IMR-90 (cell line): ENCODE measurements around the gene SPNS1. TPM values are rescaled to one million over a fixed set of nuclear protein-coding genes. Genes with fewer than 3 reads are reported as not detected.

Experiments used
- ATAC-seq: fragments of 200-7000 bp; cut with Tn5 transposase; 2 replicates; pipeline ENCODE4 v1.9.1; 2020; ENCODE audit warnings: low read depth, mild to moderate bottlenecking, moderate library complexity
- BruUV-seq: library from RNA; stranded (reverse); fragments of 400-500 nt; replicated peaks from 2 replicates; lab custom pipeline; 2021; lab: Mats Ljungman, UMichigan
- CTCF ChIA-PET: fragments of 300-600 bp; formaldehyde crosslinking; extraction: SDS; loops from one replicate; lab custom pipeline; 2021; ENCODE audit warnings: antibody characterized with exemption; lab: Yijun Ruan, JAX
- POLR2A ChIA-PET: fragments of 300-600 bp; sonication (Branson Sonifier 250); formaldehyde crosslinking; loops from one replicate; lab custom pipeline; 2022; ENCODE audit warnings: antibody characterized with exemption; ENCODE audit not compliant: unreplicated experiment; lab: Charles Lee
- DNase-seq: peaks from one replicate; pipeline ENCODE4 v3.0.0; 2013
- H2AFZ ChIP-seq: replicated peaks from 2 replicates; pipeline ENCODE3; 2013; ENCODE audit warnings: low read length, mild to moderate bottlenecking; ENCODE audit not compliant: poor library complexity
- H2AK5ac ChIP-seq: 2 replicates; pipeline ENCODE4 v1.6.1; 2013; ENCODE audit warnings: low read depth, low read length, inconsistent platforms
- H2AK9ac ChIP-seq: replicated peaks from 2 replicates; pipeline ENCODE3; 2013; ENCODE audit warnings: mild to moderate bottlenecking, low read depth, low read length, moderate library complexity; ENCODE audit not compliant: poor library complexity
- H2BK120ac ChIP-seq: 2 replicates; pipeline ENCODE4 v1.6.1; 2013; ENCODE audit warnings: low read depth, low read length, inconsistent platforms
- H2BK15ac ChIP-seq: 3 replicates; pipeline ENCODE4 v1.6.1; 2013; ENCODE audit warnings: low read depth, low read length, inconsistent platforms
- H2BK20ac ChIP-seq: 2 replicates; pipeline ENCODE4 v1.6.1; 2013; ENCODE audit warnings: low read depth, mild to moderate bottlenecking, inconsistent platforms, low read length, moderate library complexity
- H2BK5ac ChIP-seq: 2 replicates; pipeline ENCODE4 v1.6.1; 2013; ENCODE audit warnings: mild to moderate bottlenecking, low read depth, low read length, inconsistent platforms; ENCODE audit not compliant: poor library complexity, severe bottlenecking
- H3K14ac ChIP-seq: replicated peaks from 2 replicates; pipeline ENCODE4 v1.6.1; 2013; ENCODE audit warnings: low read depth, low read length, inconsistent platforms
- H3K18ac ChIP-seq: 2 replicates; pipeline ENCODE4 v1.6.1; 2013; ENCODE audit warnings: low read depth, low read length, control low read depth
- H3K23ac ChIP-seq: 2 replicates; pipeline ENCODE4 v1.6.1; 2013; ENCODE audit warnings: low read depth, low read length, inconsistent platforms
- H3K27ac ChIP-seq: 2 replicates; pipeline ENCODE4 v1.5.1; 2013; ENCODE audit warnings: mild to moderate bottlenecking, control low read depth, low read length; ENCODE audit not compliant: insufficient read depth
- H3K27me3 ChIP-seq: 2 replicates; pipeline ENCODE4 v1.6.1; 2013; ENCODE audit warnings: low read length; ENCODE audit not compliant: control insufficient read depth, insufficient read depth
- H3K36me3 ChIP-seq: 2 replicates; pipeline ENCODE4 v1.6.1; 2013; ENCODE audit warnings: low read length, mixed read lengths; ENCODE audit not compliant: control insufficient read depth, insufficient read depth
- H3K4ac ChIP-seq: 2 replicates; pipeline ENCODE4 v1.6.1; 2013; ENCODE audit warnings: low read depth, low read length, inconsistent platforms
- H3K4me1 ChIP-seq: 2 replicates; pipeline ENCODE4 v1.6.1; 2013; ENCODE audit warnings: low read length, mixed read lengths; ENCODE audit not compliant: control insufficient read depth, insufficient read depth
- H3K4me2 ChIP-seq: 2 replicates; pipeline ENCODE4 v1.6.1; 2013; ENCODE audit warnings: low read depth, mild to moderate bottlenecking, control low read depth, low read length, moderate library complexity
- H3K4me3 ChIP-seq: 2 replicates; pipeline ENCODE4 v1.5.1; 2013; ENCODE audit warnings: low read depth, mild to moderate bottlenecking, control low read depth, low read length, moderate library complexity; ENCODE audit not compliant: insufficient read depth
- H3K56ac ChIP-seq: 2 replicates; pipeline ENCODE4 v1.6.1; 2013; ENCODE audit warnings: low read length, inconsistent platforms; ENCODE audit not compliant: insufficient read depth; ENCODE audit errors: extremely low read depth
- H3K79me1 ChIP-seq, 2 experiments: 2 replicates each; pipeline ENCODE4 v1.6.1; 2013; ENCODE audit warnings: low read length in 2 of 2, inconsistent platforms in 1 of 2, low read depth in 1 of 2
- H3K9ac ChIP-seq: 2 replicates; pipeline ENCODE4 v1.6.1; 2013; ENCODE audit warnings: low read depth, low read length, control low read depth
- H3K9me1 ChIP-seq: 2 replicates; pipeline ENCODE4 v1.6.1; 2013; ENCODE audit warnings: low read length, inconsistent platforms; ENCODE audit not compliant: insufficient read depth
- H3K9me3 ChIP-seq: 2 replicates; pipeline ENCODE4 v1.6.1; 2013; ENCODE audit warnings: low read length; ENCODE audit not compliant: control insufficient read depth, insufficient read depth
- H4K20me1 ChIP-seq: 2 replicates; pipeline ENCODE4 v1.6.1; 2013; ENCODE audit warnings: low read length, inconsistent platforms; ENCODE audit not compliant: insufficient read depth
- H4K5ac ChIP-seq: 2 replicates; pipeline ENCODE4 v1.6.1; 2013; ENCODE audit warnings: mild to moderate bottlenecking, low read depth, low read length, control low read depth
- H4K8ac ChIP-seq, 2 experiments: 2 replicates each; pipeline ENCODE4 v1.6.1; 2013; ENCODE audit warnings: low read depth in 2 of 2, low read length in 2 of 2, control low read depth in 1 of 2, inconsistent platforms in 1 of 2
- H4K91ac ChIP-seq: 2 replicates; pipeline ENCODE4 v1.6.1; 2013; ENCODE audit warnings: low read depth, low read length, inconsistent platforms; ENCODE audit not compliant: insufficient read depth
- BHLHE40 ChIP-seq: fragments of 150-350 bp; IDR thresholded peaks from 2 replicates; pipeline ENCODE4 v1.6.1; 2016; ENCODE audit warnings: mild to moderate bottlenecking, low read depth, low read length
- CEBPB ChIP-seq: IDR thresholded peaks from 2 replicates; pipeline ENCODE4 v1.6.1; 2012; ENCODE audit warnings: low read depth, low read length, improper control_type of control experiment
- WGBS, 2 experiments: methylation state at CpG; one replicate each; pipeline versions ENCODE4 v1.1.5 to v1.1.7; 2013; ENCODE audit warnings: missing lambda C conversion rate in 2 of 2; ENCODE audit not compliant: insufficient read length in 1 of 2; ENCODE audit errors: extremely low coverage in 2 of 2; 5-methylcytosine and 5-hydroxymethylcytosine counted together
- dilution Hi-C: fragments of 300-500 bp; cut with HindIII; formaldehyde crosslinking; loops from one replicate; pipeline ENCODE4 v1.14.3; 2018; ENCODE audit warnings: low sequenced_read_pairs; ENCODE audit not compliant: unreplicated experiment
- in situ Hi-C: fragments of 300-500 bp; cut with MboI; formaldehyde crosslinking; loops from 3 replicates; pipeline ENCODE4 v1.14.3; 2019; ENCODE audit warnings: low sequenced_read_pairs, inconsistent platforms, mixed read lengths
- intact Hi-C: fragments of 100-400 bp; cut with micrococcal nuclease; formaldehyde crosslinking; loops from 2 replicates; pipeline ENCODE4 v1.10.0; 2022
- polyA plus RNA-seq, 3 experiments: library from polyadenylated mRNA; depleted of rRNA; stranded (reverse); fragments of >200 nt; gene quantifications; 2 replicates each; pipeline ENCODE4 v1.2.3, GENCODE V29; 2012; ENCODE audit warnings: low replicate concordance in 1 of 3
- total RNA-seq: library from RNA; depleted of rRNA; stranded (reverse); fragments of >200 nt; gene quantifications from 2 replicates; pipeline ENCODE4 v1.2.3, GENCODE V29; 2012

Gene SPNS1
- total and polyA plus RNA-seq, 2 of the 4 experiments (the other 2 are of a cell fraction), result 4.7 to 37.3 TPM

DNA sequence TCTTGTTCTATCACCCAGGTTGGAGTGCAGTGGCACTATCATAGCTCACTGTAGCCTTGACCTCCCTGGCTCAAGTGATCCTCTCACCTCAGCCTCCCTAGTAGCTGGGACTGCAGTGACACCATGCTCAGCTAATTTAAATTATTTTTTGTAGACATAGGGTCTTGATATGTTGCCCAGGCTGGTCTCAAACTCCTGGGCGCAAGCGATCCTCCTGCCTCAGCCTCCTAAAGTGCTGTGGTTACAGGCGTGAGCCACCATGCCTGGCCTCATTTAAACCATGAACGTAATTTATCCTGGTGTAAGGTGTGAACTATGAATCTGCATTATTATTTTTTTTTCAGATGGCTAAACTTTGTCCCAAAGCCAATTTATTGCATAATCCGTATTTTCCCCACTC lies 47.6 kb downstream of the SPNS1 start:
- no TSS peak for BruUV-seq
- no peak overlapping the region for H3K23ac ChIP-seq
- no peaks in the 10 kb centered on the region for H3K4me1 ChIP-seq
- POLR2A ChIA-PET, result interaction anchor here (0.6 kb wide), 2 partner anchors 19 to 51 kb away, joined by 3 to 7 read pairs; no protein-coding TSS in a partner anchor
- intact Hi-C loops, result loop anchor here (10.0 kb wide), 1 partner anchor 63 kb away; no protein-coding TSS in a partner anchor
- no peak overlapping the region for H2BK120ac ChIP-seq
- H4K91ac ChIP-seq, result no peak overlapping the region
- no peak overlapping the region for H2BK20ac ChIP-seq
- WGBS, 2 experiments, result no CpG with 5 or more reads among the region's 5 CpGs
- no peaks in the 10 kb centered on the region for H4K20me1 ChIP-seq
- H2AK5ac ChIP-seq, result no peak overlapping the region
- no peak overlapping the region for H3K27ac ChIP-seq
- no peak overlapping the region for H3K56ac ChIP-seq
- dilution Hi-C loops, result no loop called here
- H3K9me1 ChIP-seq, result no peaks in the 10 kb centered on the region
- no peaks in the 10 kb centered on the region for H3K79me1 ChIP-seq
- H3K9me3 ChIP-seq, result no peaks in the 10 kb centered on the region
- no peak overlapping the region for H3K4me3 ChIP-seq
- H3K14ac ChIP-seq, result no peak overlapping the region
- no peaks in the 10 kb centered on the region for H3K36me3 ChIP-seq
- H3K4ac ChIP-seq, result no peak overlapping the region
- no peak overlapping the region for H3K4me2 ChIP-seq
- no peak overlapping the region for H4K8ac ChIP-seq
- no peak for ATAC-seq
- no peaks in the 10 kb centered on the region; the same call in 1 of the 2 replicates for H3K27me3 ChIP-seq
- TF ChIP-seq CEBPB (peak; percentile 45; the same call in 1 of the 2 replicates), BHLHE40 (no peak)
- in situ Hi-C loops, result no loop called here
- no peak overlapping the region for H2BK5ac ChIP-seq
- CTCF ChIA-PET, result no interaction called here
- H2AFZ ChIP-seq, result no peak overlapping the region
- H2BK15ac ChIP-seq, result no peak overlapping the region
- H3K18ac ChIP-seq, result no peak overlapping the region
- H3K9ac ChIP-seq, result no peak overlapping the region
- no peak overlapping the region for H2AK9ac ChIP-seq
- no peak overlapping the region for H4K5ac ChIP-seq
- DNase-seq, result no peak
